MM.1S (cell line): Measurements from ENCODE around the gene MXRA5.
"Not testable (repeated sequence)": the region's sequence is repeated elsewhere in the genome, so short reads cannot be mapped to it uniquely, and the experiment has no call there.

Experiments
- DNase-seq: peaks from one replicate; pipeline ENCODE4 v3.0.0-alpha.2; 2015
- H2AFZ ChIP-seq: fragments of 300-600 bp; sonication (generic); 2 replicates; pipeline ENCODE4 v1.6.0; 2016; ENCODE audit warnings: antibody characterized with exemption, low read length
- H3F3A ChIP-seq: fragments of 300-600 bp; sonication (generic); 2 replicates; pipeline ENCODE4 v1.6.1; 2016; ENCODE audit warnings: mild to moderate bottlenecking, antibody characterized with exemption, low read length, moderate library complexity, mixed read lengths; ENCODE audit not compliant: insufficient read depth
- H3K27ac ChIP-seq: fragments of 300-600 bp; sonication (generic); 2 replicates; pipeline ENCODE4 v1.5.1; 2016; ENCODE audit warnings: mild to moderate bottlenecking, low read length
- H3K27me3 ChIP-seq: fragments of 300-600 bp; sonication (generic); replicated peaks from 2 replicates; pipeline ENCODE4 v1.6.0; 2016; ENCODE audit warnings: low read length; ENCODE audit not compliant: insufficient read depth
- H3K36me3 ChIP-seq: fragments of 300-600 bp; sonication (generic); replicated peaks from 2 replicates; pipeline ENCODE4 v1.6.1; 2016; ENCODE audit warnings: mild to moderate bottlenecking, low read length, mixed read lengths; ENCODE audit not compliant: insufficient read depth
- H3K4me1 ChIP-seq: fragments of 300-600 bp; sonication (generic); 2 replicates; pipeline ENCODE4 v1.6.1; 2016; ENCODE audit warnings: low read length, mixed read lengths
- H3K4me2 ChIP-seq: fragments of 300-600 bp; sonication (generic); 2 replicates; pipeline ENCODE4 v1.6.0; 2016; ENCODE audit warnings: low read depth, low read length
- H3K4me3 ChIP-seq: fragments of 300-600 bp; sonication (generic); 2 replicates; pipeline ENCODE4 v1.5.1; 2016; ENCODE audit warnings: low read length, mixed read lengths
- H3K79me2 ChIP-seq: fragments of 300-600 bp; sonication (generic); 2 replicates; pipeline ENCODE4 v1.6.1; 2016; ENCODE audit warnings: mixed run types, low read length, mixed read lengths
- H3K9ac ChIP-seq: fragments of 300-600 bp; sonication (generic); 2 replicates; pipeline ENCODE4 v1.6.1; 2016; ENCODE audit warnings: low read length, mixed read lengths
- H3K9me2 ChIP-seq: fragments of 300-600 bp; sonication (generic); replicated peaks from 2 replicates; pipeline ENCODE4 v1.6.1; 2016; ENCODE audit warnings: mild to moderate bottlenecking, low read length, mixed read lengths; ENCODE audit not compliant: insufficient read depth
- H3K9me3 ChIP-seq: fragments of 300-600 bp; sonication (generic); replicated peaks from 2 replicates; pipeline ENCODE4 v1.6.1; 2016; ENCODE audit warnings: mild to moderate bottlenecking, low read length, mixed read lengths; ENCODE audit not compliant: insufficient read depth
- H4K20me1 ChIP-seq: fragments of 300-600 bp; sonication (generic); 2 replicates; pipeline ENCODE4 v1.6.1; 2016; ENCODE audit warnings: mild to moderate bottlenecking, low read length, moderate library complexity, mixed read lengths; ENCODE audit not compliant: insufficient read depth
- CTCF ChIP-seq: fragments of 300-600 bp; sonication (generic); IDR thresholded peaks from 2 replicates; pipeline ENCODE4 v1.5.1; 2016; ENCODE audit warnings: antibody characterized with exemption, low read length, mixed read lengths
- EZH2 ChIP-seq: fragments of 300-600 bp; sonication (generic); optimal IDR thresholded peaks from 2 replicates; pipeline ENCODE3; 2017; ENCODE audit warnings: low read depth, mild to moderate bottlenecking, antibody characterized with exemption, low read length, mixed read lengths
- EZH2phosphoT487 ChIP-seq: fragments of 300-600 bp; sonication (generic); IDR thresholded peaks from 2 replicates; pipeline ENCODE4 v1.6.1; 2018; ENCODE audit warnings: antibody characterized with exemption, low read length

The MXRA5 gene

GRCh38 chrX:3360881-3361280, 14.4 kb upstream of the MXRA5 start:
- no peak for DNase-seq
- Histone ChIP-seq H4K20me1 (no peaks in the 10 kb centered on the region), H3K9me3 (no peaks in the 10 kb centered on the region), H3K4me1 (no peaks in the 10 kb centered on the region), H3K4me2 (no peak overlapping the region), H3K9me2 (no peaks in the 10 kb centered on the region), H3K79me2 (no peaks in the 10 kb centered on the region), H3K27ac (no peak overlapping the region), H2AFZ (no peak overlapping the region), H3K4me3 (no peak overlapping the region), H3F3A (no peaks in the 10 kb centered on the region), H3K36me3 (no peaks in the 10 kb centered on the region), H3K9ac (no peak overlapping the region), H3K27me3 (no peaks in the 10 kb centered on the region)
- TF ChIP-seq EZH2phosphoT487 (no peak), EZH2 (no peak), CTCF (no peak)

DNA sequence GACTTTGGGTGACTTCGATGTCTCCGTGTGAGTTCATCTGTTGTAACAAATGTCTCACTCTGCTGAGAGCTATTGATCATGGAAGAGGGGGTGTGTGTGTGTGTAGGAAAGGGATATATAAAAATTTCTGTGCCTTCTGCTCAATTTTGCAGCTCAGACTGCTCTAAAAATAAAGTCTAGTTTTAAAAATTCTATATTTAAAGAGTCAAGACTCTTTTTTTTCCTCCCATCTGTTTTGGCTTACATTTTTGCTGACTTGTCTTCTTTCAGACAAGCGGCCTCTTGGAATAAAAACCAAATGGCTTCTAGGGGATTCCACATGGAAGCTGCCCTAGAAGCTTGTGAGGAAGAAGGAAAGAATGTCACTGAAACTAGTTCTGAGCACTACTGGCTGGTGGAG, 6.3 kb upstream of the MXRA5 start:
- H3K27ac ChIP-seq, DNase-seq, H4K20me1 ChIP-seq, H3K79me2 ChIP-seq, H2AFZ ChIP-seq, H3K36me3 ChIP-seq, H3F3A ChIP-seq, H3K4me2 ChIP-seq, H3K9me3 ChIP-seq, H3K4me3 ChIP-seq, H3K9me2 ChIP-seq, H3K4me1 ChIP-seq, H3K27me3 ChIP-seq, H3K9ac ChIP-seq: not testable (repeated sequence)

GRCh38 chrX:3351276-3351675, 4.8 kb upstream of the MXRA5 start:
- H3K36me3 ChIP-seq: no peaks in the 10 kb centered on the region
- H4K20me1 ChIP-seq: no peaks in the 10 kb centered on the region
- H3K9me3 ChIP-seq: no peaks in the 10 kb centered on the region
- no peaks in the 10 kb centered on the region for H3K9me2 ChIP-seq
- H3K4me1 ChIP-seq: no peaks in the 10 kb centered on the region
- H3K27ac ChIP-seq: no peak overlapping the region
- H3K4me3 ChIP-seq: no peak overlapping the region
- H3K9ac ChIP-seq: no peak overlapping the region
- no peak overlapping the region for H2AFZ ChIP-seq
- H3K27me3 ChIP-seq: no peaks in the 10 kb centered on the region
- no peak overlapping the region for H3K4me2 ChIP-seq
- no peaks in the 10 kb centered on the region for H3F3A ChIP-seq
- TF ChIP-seq CTCF (no peak), EZH2phosphoT487 (no peak), EZH2 (no peak)
- DNase-seq: no peak
- no peaks in the 10 kb centered on the region for H3K79me2 ChIP-seq

DNA sequence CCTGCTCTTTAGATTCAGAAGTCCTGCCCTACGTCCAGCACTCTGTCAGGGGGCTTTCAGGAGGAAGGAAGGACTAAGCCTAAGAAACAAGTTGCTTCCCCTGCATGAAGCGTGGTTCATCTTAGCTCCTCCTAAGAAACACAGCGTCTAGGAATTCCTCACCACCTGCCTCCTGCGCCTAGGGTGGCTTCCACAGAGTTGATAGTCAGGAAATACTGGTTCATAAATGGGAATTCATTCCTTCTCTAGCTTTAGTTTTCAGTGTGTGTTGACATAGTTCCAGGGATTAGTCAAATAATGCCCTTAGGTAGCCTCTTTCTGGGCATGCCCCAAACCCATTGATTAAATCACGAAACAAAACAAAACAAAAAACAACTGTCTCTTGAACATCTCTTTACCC, 1.7 kb upstream of the MXRA5 start:
- H3K4me3 ChIP-seq: no peak overlapping the region
- no peaks in the 10 kb centered on the region for H3F3A ChIP-seq
- TF ChIP-seq EZH2 (no peak), EZH2phosphoT487 (no peak), CTCF (no peak)

More for the DNA sequence above, 1.7 kb upstream of the MXRA5 start:
- H3K79me2 ChIP-seq: no peaks in the 10 kb centered on the region
- H2AFZ ChIP-seq: no peak overlapping the region
- H3K27ac ChIP-seq: no peak overlapping the region
- DNase-seq: no peak
- H3K9ac ChIP-seq: no peak overlapping the region
- no peaks in the 10 kb centered on the region for H3K9me2 ChIP-seq
- no peaks in the 10 kb centered on the region for H3K27me3 ChIP-seq
- H3K4me2 ChIP-seq: no peak overlapping the region
- no peaks in the 10 kb centered on the region for H4K20me1 ChIP-seq
- H3K9me3 ChIP-seq: no peaks in the 10 kb centered on the region
- no peaks in the 10 kb centered on the region for H3K4me1 ChIP-seq
- H3K36me3 ChIP-seq: no peaks in the 10 kb centered on the region
